A204.1 (cell line): ENCODE data around the gene LY6G6F.

Experiments
- FAIRE-seq: peaks from 2 replicates; lab custom pipeline; 2012; peaks lifted over from hg19 to GRCh38; lab: Jason Lieb, UNC

LY6G6F gene

GRCh38 chr6:31676904-31677303 lies 29.8 kb upstream of the LY6G6F start:
- no peak for FAIRE-seq

GRCh38 chr6:31677955-31678354 lies 28.7 kb upstream of the LY6G6F start:
- no peak for FAIRE-seq

GRCh38 chr6:31680226-31681134 lies 26.2 kb upstream of the LY6G6F start, which contains the start of gene LY6G5C:
LY6G5C (minus strand) TSS chr6:31681067; CDS start chr6:31680373, 694 bp downstream.
- FAIRE-seq: no peak

- no peak for FAIRE-seq
These were observed 25.5 kb upstream of the LY6G6F start for GRCh38 chr6:31681135-31681671.

- FAIRE-seq: no peak
These were observed 23.1 kb upstream of the LY6G6F start for GRCh38 chr6:31683591-31683990.

- FAIRE-seq: no peak
These were observed 20.2 kb upstream of the LY6G6F start for GRCh38 chr6:31686483-31686882.

- FAIRE-seq: no peak
These were observed 19.3 kb upstream of the LY6G6F start for GRCh38 chr6:31687321-31687720.

- FAIRE-seq: no peak
These were observed 18.6 kb upstream of the LY6G6F start for GRCh38 chr6:31687860-31688693.

- no peak for FAIRE-seq
These were observed 17.2 kb upstream of the LY6G6F start for GRCh38 chr6:31689249-31690110.

- FAIRE-seq: no peak
These were observed 16.2 kb upstream of the LY6G6F start for GRCh38 chr6:31690231-31691077.

- FAIRE-seq: no peak
These were observed 15.6 kb upstream of the LY6G6F start for GRCh38 chr6:31691078-31691463.

GRCh38 chr6:31691564-31692108 lies 15.0 kb upstream of the LY6G6F start:
- FAIRE-seq: no peak

- no peak for FAIRE-seq
These were observed 14.3 kb upstream of the LY6G6F start for GRCh38 chr6:31692353-31692752.

- FAIRE-seq: no peak
These were observed 13.8 kb upstream of the LY6G6F start for GRCh38 chr6:31692886-31693285.

- FAIRE-seq: no peak
These were observed 13.1 kb upstream of the LY6G6F start for GRCh38 chr6:31693535-31693934.

GRCh38 chr6:31697555-31697954 lies 9.1 kb upstream of the LY6G6F start:
- no peak for FAIRE-seq

- no peak for FAIRE-seq
These were observed 5.8 kb upstream of the LY6G6F start for GRCh38 chr6:31700740-31701401.

- no peak for FAIRE-seq
These were observed 4.8 kb upstream of the LY6G6F start for GRCh38 chr6:31701666-31702404.

GRCh38 chr6:31702405-31702818 lies 4.3 kb upstream of the LY6G6F start:
- FAIRE-seq: no peak
